GM19328 (cell line): Measurements from ENCODE around the gene DNAH1.

Experiments
- ATAC-seq: cut with Tn5 transposase; IDR thresholded peaks from one replicate; pipeline ENCODE4 v1.9.1; 2021; ENCODE audit warnings: mild to moderate bottlenecking, moderate library complexity; ENCODE audit not compliant: unreplicated experiment

DNAH1 gene

GRCh38 chr3:52401021-52401420 lies 84.9 kb downstream of the DNAH1 start:
- ATAC-seq = no peak

GRCh38 chr3:52401551-52401950 lies 85.4 kb downstream of the DNAH1 start:
- no peak for ATAC-seq

GRCh38 chr3:52402101-52402521 lies 86.0 kb downstream of the DNAH1 start:
- ATAC-seq = no peak

GRCh38 chr3:52402706-52403270 lies 86.7 kb downstream of the DNAH1 start:
- ATAC-seq = no peak

GRCh38 chr3:52403271-52403841 lies 87.2 kb downstream of the DNAH1 start:
- ATAC-seq = no peak

GRCh38 chr3:52403955-52404354 lies 87.8 kb downstream of the DNAH1 start:
- no peak for ATAC-seq

- no peak for ATAC-seq
Observed at GRCh38 chr3:52404391-52404790, 88.3 kb downstream of the DNAH1 start.

GRCh38 chr3:52405066-52405465 lies 88.9 kb downstream of the DNAH1 start:
- ATAC-seq = no peak

- no peak for ATAC-seq
Observed at GRCh38 chr3:52405601-52406110, 89.5 kb downstream of the DNAH1 start.

GRCh38 chr3:52406231-52406661 lies 90.1 kb downstream of the DNAH1 start:
- ATAC-seq = no peak

GRCh38 chr3:52406791-52407510 lies 90.8 kb downstream of the DNAH1 start:
- ATAC-seq = no peak

- no peak for ATAC-seq
Observed at GRCh38 chr3:52407779-52408178, 91.7 kb downstream of the DNAH1 start.

GRCh38 chr3:52408466-52408865 lies 92.3 kb downstream of the DNAH1 start:
- no peak for ATAC-seq

- ATAC-seq = no peak
Observed at GRCh38 chr3:52415800-52416199, 99.7 kb downstream of the DNAH1 start.

- no peak for ATAC-seq
Observed at GRCh38 chr3:52420388-52420787, 104.3 kb downstream of the DNAH1 start.

GRCh38 chr3:52422669-52423068 lies 106.5 kb downstream of the DNAH1 start:
- no peak for ATAC-seq

- ATAC-seq = no peak
Observed at GRCh38 chr3:52423173-52423572, 107.1 kb downstream of the DNAH1 start.

GRCh38 chr3:52428151-52429005 lies 112.3 kb downstream of the DNAH1 start:
- no peak for ATAC-seq

- ATAC-seq = no peak
Observed at GRCh38 chr3:52429031-52429430, 112.9 kb downstream of the DNAH1 start.

GRCh38 chr3:52429779-52430415 lies 113.8 kb downstream of the DNAH1 start:
- ATAC-seq = no peak

GRCh38 chr3:52430416-52430810 lies 114.3 kb downstream of the DNAH1 start:
- ATAC-seq = no peak
